Measurements from ENCODE around the gene COP1.
"Not testable (repeated sequence)": the region's sequence is repeated elsewhere in the genome, so short reads cannot be mapped to it uniquely, and the experiment has no call there.

Gene COP1

DNA sequence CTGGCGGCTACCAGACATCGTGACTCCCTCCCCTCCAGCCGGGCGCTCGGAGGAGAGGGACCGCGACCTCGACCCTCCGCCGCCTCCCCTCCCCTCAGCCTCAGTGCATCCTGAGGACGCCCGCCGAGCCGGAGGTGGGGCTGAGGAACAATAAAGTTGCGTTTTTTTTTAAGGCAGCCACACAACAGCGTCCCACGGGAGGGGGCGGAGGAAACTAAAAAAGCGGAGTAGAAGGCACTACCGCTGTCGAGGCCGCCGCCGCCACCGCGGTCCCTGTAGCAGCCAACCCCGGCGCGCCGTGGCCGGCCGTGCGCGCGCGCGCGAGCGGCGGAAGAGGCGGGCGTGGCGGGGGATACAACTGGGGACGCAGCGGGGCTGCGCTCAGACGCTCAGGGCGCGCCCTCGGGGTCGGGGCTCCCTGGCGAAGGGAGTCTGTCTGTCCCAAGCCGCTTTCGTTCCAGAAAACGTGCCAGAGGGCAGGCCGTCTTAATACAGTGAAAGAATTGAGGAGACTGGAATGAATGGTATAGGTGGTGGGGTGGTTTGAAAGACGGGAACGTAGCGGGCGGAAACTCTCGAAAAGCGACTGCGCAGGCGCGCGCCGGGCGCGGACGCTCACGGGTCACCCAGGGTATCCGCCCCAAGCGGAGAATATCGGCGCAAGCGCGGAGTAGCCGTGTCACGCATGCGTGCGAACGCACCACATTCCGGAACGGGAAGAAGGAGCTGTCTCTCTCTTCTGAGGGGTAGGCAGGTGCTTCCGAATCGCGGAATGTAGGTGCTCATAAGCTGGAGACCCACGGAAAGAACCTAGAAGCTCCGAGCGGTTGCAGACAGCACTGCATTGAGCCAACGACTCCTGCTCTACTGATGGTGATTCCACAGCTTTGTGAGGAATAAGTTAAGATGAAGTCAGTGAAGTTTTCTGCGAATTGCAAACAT, at the start of gene COP1:
Gene COP1, minus strand, starts transcription at position 326 of the 942 bp plus-strand sequence. Its CDS starts 308 bp downstream, at position 18.
- DNase-seq (ENCODE audit: low spot score), result peak; percentile 96
- Mint-ChIP-seq H3K27ac (peak within 1 kb of the TSS; percentile 99), H3K4me3 (peak within 1 kb of the TSS; percentile 97), H3K4me1 (ENCODE audit: low read depth) (peaks cover 26% of the 10 kb centered on the region), H3K36me3 (ENCODE audit: low read depth) (peaks cover 12% of the 10 kb centered on the region), H3K9me3 (no peaks in the 10 kb centered on the region), H3K27me3 (ENCODE audit: low read depth) (no peaks in the 10 kb centered on the region)

GRCh38 chr1:176252191-176252590, 45.1 kb upstream of the COP1 start:
- Mint-ChIP-seq H3K9me3 (no peaks in the 10 kb centered on the region), H3K27ac (no peak overlapping the region), H3K27me3 (ENCODE audit: low read depth) (no peaks in the 10 kb centered on the region), H3K36me3 (ENCODE audit: low read depth) (no peaks in the 10 kb centered on the region), H3K4me3 (no peak overlapping the region), H3K4me1 (ENCODE audit: low read depth) (no peaks in the 10 kb centered on the region)
- no peak for DNase-seq (ENCODE audit: low spot score)

DNA sequence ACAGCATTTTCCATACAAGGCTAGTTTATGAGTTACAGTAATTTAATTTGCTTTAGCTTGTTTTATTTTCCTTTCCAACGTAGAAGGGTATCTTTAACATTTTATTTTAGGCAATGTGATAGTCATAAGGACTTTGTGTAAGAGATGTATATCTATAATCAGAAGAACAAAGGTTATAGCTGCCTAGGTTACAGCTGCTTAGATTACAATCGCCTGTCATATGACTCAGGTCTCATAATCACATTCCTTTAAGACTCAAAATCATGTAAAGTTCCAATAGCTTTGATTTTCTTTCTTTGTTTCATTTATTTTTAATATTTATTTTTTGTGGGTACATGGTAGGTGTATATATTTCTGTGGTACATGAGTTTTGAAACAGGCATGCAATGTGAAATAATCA, 37.8 kb upstream of the COP1 start:
- no peaks in the 10 kb centered on the region for H3K36me3 Mint-ChIP-seq (ENCODE audit: low read depth)

DNA sequence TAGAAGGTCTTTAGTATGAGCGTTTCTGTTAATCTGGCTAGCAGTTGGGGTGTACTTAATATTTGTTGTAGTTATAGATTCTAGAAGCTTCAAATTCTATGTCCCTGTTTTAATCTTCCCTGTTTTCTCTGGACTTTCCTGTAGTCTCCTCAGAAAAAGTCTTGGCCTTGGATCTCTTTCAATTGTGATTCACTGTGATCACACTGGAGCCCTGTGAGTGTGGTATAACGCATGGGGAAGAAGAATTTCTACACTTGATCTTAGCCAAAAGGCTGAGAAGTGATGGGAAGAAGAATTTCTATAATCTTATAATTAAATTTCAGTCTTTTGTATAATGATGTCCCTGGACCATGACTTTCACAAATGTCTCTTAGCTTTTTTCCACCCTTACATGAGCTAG, 36.7 kb upstream of the COP1 start:
- Mint-ChIP-seq H3K4me3 (no peak overlapping the region), H3K36me3 (ENCODE audit: low read depth) (no peaks in the 10 kb centered on the region), H3K9me3 (no peaks in the 10 kb centered on the region), H3K27ac (no peak overlapping the region), H3K27me3 (ENCODE audit: low read depth) (no peaks in the 10 kb centered on the region), H3K4me1 (ENCODE audit: low read depth) (no peaks in the 10 kb centered on the region)
- DNase-seq (ENCODE audit: low spot score), result no peak

More for the DNA sequence above, 37.8 kb upstream of the COP1 start:
- H3K9me3 Mint-ChIP-seq, result no peaks in the 10 kb centered on the region
- H3K4me3 Mint-ChIP-seq, result no peak overlapping the region
- no peaks in the 10 kb centered on the region for H3K27me3 Mint-ChIP-seq (ENCODE audit: low read depth)
- H3K4me1 Mint-ChIP-seq (ENCODE audit: low read depth), result no peaks in the 10 kb centered on the region
- DNase-seq (ENCODE audit: low spot score), result no peak
- H3K27ac Mint-ChIP-seq, result no peak overlapping the region

GRCh38 chr1:176241385-176242015, 34.4 kb upstream of the COP1 start:
- no peak overlapping the region for H3K27ac Mint-ChIP-seq
- H3K27me3 Mint-ChIP-seq (ENCODE audit: low read depth), result no peaks in the 10 kb centered on the region
- no peaks in the 10 kb centered on the region for H3K9me3 Mint-ChIP-seq
- no peak for DNase-seq (ENCODE audit: low spot score)
- H3K4me3 Mint-ChIP-seq, result no peak overlapping the region
- H3K4me1 Mint-ChIP-seq (ENCODE audit: low read depth), result no peaks in the 10 kb centered on the region
- H3K36me3 Mint-ChIP-seq (ENCODE audit: low read depth), result no peaks in the 10 kb centered on the region

GRCh38 chr1:176233657-176234056, 26.6 kb upstream of the COP1 start:
- not testable (repeated sequence) for H3K4me1 Mint-ChIP-seq (ENCODE audit: low read depth); H3K27ac Mint-ChIP-seq; H3K4me3 Mint-ChIP-seq; H3K27me3 Mint-ChIP-seq (ENCODE audit: low read depth); DNase-seq (ENCODE audit: low spot score); H3K9me3 Mint-ChIP-seq; H3K36me3 Mint-ChIP-seq (ENCODE audit: low read depth)

GRCh38 chr1:176227579-176227978, 20.5 kb upstream of the COP1 start:
- no peak for DNase-seq (ENCODE audit: low spot score)
- no peaks in the 10 kb centered on the region for H3K4me1 Mint-ChIP-seq (ENCODE audit: low read depth)
- H3K27me3 Mint-ChIP-seq (ENCODE audit: low read depth), result no peaks in the 10 kb centered on the region
- H3K4me3 Mint-ChIP-seq, result no peak overlapping the region
- no peaks in the 10 kb centered on the region for H3K36me3 Mint-ChIP-seq (ENCODE audit: low read depth)
- H3K27ac Mint-ChIP-seq, result no peak overlapping the region
- H3K9me3 Mint-ChIP-seq, result no peaks in the 10 kb centered on the region

DNA sequence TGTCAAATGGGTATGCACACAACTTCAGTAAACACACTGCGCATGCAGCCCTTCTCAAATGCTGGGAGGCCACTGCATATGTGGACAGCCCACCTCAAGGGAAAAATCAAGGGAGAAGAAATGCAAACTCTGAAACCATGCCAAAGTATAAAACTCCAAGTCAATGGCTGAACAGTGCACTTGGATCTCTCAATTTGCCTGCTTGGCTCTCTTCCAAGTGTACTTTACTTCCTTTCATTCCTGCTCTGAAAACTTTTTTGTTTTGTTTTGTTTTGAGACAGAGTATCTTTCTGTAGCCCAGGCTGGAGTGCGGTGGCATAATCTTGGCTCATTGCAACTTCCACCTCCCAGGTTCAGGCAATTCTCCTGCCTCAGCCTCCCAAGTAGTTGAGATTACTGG, 18.8 kb upstream of the COP1 start:
- no peaks in the 10 kb centered on the region for H3K36me3 Mint-ChIP-seq (ENCODE audit: low read depth)
- no peak overlapping the region for H3K27ac Mint-ChIP-seq
- no peak for DNase-seq (ENCODE audit: low spot score)
- no peaks in the 10 kb centered on the region for H3K9me3 Mint-ChIP-seq
- no peaks in the 10 kb centered on the region for H3K4me1 Mint-ChIP-seq (ENCODE audit: low read depth)
- H3K4me3 Mint-ChIP-seq, result no peak overlapping the region
- H3K27me3 Mint-ChIP-seq (ENCODE audit: low read depth), result no peaks in the 10 kb centered on the region

DNA sequence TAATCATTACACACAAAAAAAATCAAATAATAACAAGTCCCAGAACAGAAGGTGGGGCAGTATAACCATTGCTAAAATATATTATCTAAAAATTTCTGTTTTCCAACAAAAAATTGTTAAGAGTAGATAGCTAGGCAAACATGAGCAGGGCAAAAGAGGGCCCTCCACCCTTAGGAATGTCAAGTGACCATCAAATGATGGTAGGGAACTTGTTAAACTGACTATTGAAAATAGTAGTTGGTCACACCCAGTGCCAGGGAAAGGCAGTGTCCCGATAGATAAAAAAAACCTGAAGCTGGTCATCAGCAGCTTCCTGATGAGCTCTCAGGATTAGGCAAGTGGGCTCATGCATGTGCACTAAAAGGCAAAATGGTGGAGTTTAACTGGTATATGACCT, 18.4 kb upstream of the COP1 start:
- Mint-ChIP-seq H3K27ac (no peak overlapping the region), H3K36me3 (ENCODE audit: low read depth) (no peaks in the 10 kb centered on the region), H3K27me3 (ENCODE audit: low read depth) (no peaks in the 10 kb centered on the region), H3K9me3 (no peaks in the 10 kb centered on the region), H3K4me3 (no peak overlapping the region), H3K4me1 (ENCODE audit: low read depth) (no peaks in the 10 kb centered on the region)
- no peak for DNase-seq (ENCODE audit: low spot score)

GRCh38 chr1:176222196-176222595, 15.1 kb upstream of the COP1 start:
- Mint-ChIP-seq H3K4me1 (ENCODE audit: low read depth) (no peaks in the 10 kb centered on the region), H3K9me3 (no peaks in the 10 kb centered on the region), H3K36me3 (ENCODE audit: low read depth) (no peaks in the 10 kb centered on the region), H3K27ac (no peak overlapping the region), H3K27me3 (ENCODE audit: low read depth) (peaks cover 5% of the 10 kb centered on the region), H3K4me3 (no peak overlapping the region)
- no peak for DNase-seq (ENCODE audit: low spot score)

DNA sequence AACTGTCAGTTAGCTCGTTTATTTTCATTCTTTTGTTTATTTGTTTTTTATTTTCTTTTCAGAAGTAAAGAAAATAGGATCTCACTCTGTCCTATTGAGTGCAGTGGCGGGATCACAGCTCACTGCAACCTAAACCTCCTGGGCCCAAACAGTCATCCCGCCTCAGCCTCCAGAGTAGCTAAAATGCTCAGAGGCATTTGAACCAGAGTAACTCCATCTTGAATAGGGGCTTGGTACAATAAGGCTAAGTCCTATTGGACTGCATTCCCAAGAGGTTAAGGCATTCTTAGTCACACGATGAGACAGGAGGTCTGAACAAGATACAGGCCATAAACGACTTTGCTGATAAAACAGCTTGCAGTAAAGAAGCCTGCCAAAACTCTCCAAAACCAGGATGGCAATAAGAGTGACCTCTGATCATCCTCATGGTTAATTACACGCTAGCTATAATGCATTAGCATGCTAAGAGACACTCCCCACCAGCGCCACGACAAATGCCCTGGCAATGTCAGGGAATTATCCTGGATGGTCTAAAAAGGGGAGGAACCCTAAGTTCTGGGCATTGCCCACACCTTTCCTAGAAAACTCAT, 13.1 kb upstream of the COP1 start:
- H3K4me3 Mint-ChIP-seq, result no peak overlapping the region

GRCh38 chr1:176217461-176218099, 10.5 kb upstream of the COP1 start:
- Mint-ChIP-seq H3K4me1 (ENCODE audit: low read depth) (no peaks in the 10 kb centered on the region), H3K27me3 (ENCODE audit: low read depth) (peaks cover 7% of the 10 kb centered on the region)

More for the DNA sequence above, 13.1 kb upstream of the COP1 start:
- Mint-ChIP-seq H3K36me3 (ENCODE audit: low read depth) (no peaks in the 10 kb centered on the region), H3K4me1 (ENCODE audit: low read depth) (no peaks in the 10 kb centered on the region), H3K9me3 (no peaks in the 10 kb centered on the region), H3K27ac (no peak overlapping the region), H3K27me3 (ENCODE audit: low read depth) (peaks cover 7% of the 10 kb centered on the region)
- DNase-seq (ENCODE audit: low spot score), result no peak

DNA sequence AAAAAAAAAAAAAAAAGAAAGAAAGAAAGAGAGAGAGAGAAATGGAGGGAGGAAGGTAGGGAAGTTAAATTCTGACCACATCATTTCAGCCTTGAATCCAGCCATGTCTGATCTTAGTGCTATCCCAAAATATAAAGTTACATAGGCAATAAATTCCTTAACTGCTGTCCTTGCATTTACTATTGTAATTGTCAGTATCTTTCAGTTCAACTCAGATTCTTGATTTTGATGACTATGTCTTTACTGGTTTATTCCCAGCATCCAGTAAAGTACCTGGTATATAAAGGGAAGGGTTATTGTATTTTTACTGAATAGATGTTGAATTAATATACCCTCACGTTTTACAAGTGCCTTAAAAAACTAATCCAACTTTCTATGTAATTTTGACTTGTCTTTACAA, 8.9 kb upstream of the COP1 start:
- Mint-ChIP-seq H3K27me3 (ENCODE audit: low read depth) (peaks cover 7% of the 10 kb centered on the region), H3K9me3 (no peaks in the 10 kb centered on the region), H3K4me3 (no peak overlapping the region), H3K27ac (no peak overlapping the region), H3K36me3 (ENCODE audit: low read depth) (no peaks in the 10 kb centered on the region), H3K4me1 (ENCODE audit: low read depth) (no peaks in the 10 kb centered on the region)
- no peak for DNase-seq (ENCODE audit: low spot score)

More at GRCh38 chr1:176217461-176218099, 10.5 kb upstream of the COP1 start:
- no peak for DNase-seq (ENCODE audit: low spot score)
- Mint-ChIP-seq H3K9me3 (no peaks in the 10 kb centered on the region), H3K4me3 (no peak overlapping the region), H3K36me3 (ENCODE audit: low read depth) (no peaks in the 10 kb centered on the region), H3K27ac (no peak overlapping the region)

All from T-helper 2 cell treated with Interferon-gamma antibody and Interleukin-4, amounts not matched to agents 5 μg/mL and 100 μg/mL, for 36 hours (primary cell).